A549 (cell line): ENCODE measurements around the gene CILP. TPM values are rescaled to one million over a fixed set of nuclear protein-coding genes. Genes with fewer than 3 reads are reported as not detected.

Experiments
- ATAC-seq, 2 experiments: fragments of 200-7000 bp in 1 of 2; fragments of >200 bp in 1 of 2; cut with Nextera tagmentation in 1 of 2; cut with Tn5 transposase in 1 of 2; 3 replicates each; pipeline versions ENCODE4 v1.8.0 to v1.9.1; 2018 to 2020; ENCODE audit warnings: mild to moderate bottlenecking in 1 of 2, moderate library complexity in 1 of 2
- CTCF ChIA-PET: fragments of 300-600 bp; sonication (Branson Sonifier 250); formaldehyde crosslinking; extraction: SDS; loops from one replicate; lab custom pipeline; 2021; ENCODE audit warnings: antibody characterized with exemption, inconsistent platforms; lab: Yijun Ruan, JAX
- POLR2A ChIA-PET: fragments of 350-600 bp; formaldehyde crosslinking; extraction: SDS; loops from one replicate; lab custom pipeline; 2021; ENCODE audit warnings: antibody characterized with exemption, inconsistent platforms; lab: Yijun Ruan, JAX
- DNase-seq, 2 experiments: peaks; one replicate each; pipeline versions ENCODE4 v3.0.0 to v3.0.0-alpha.2; 2011 to 2016; ENCODE audit warnings: low read depth in 1 of 2, low spot score in 1 of 2
- FAIRE-seq: peaks from 2 replicates; lab custom pipeline; 2011; peaks lifted over from hg19 to GRCh38; lab: Jason Lieb, UNC
- H3K27ac ChIP-seq, 2 experiments: fragments of >200 bp; sonication (Bioruptor Twin); formaldehyde crosslinking; 3 replicates each; pipeline ENCODE4 v1.5.1; 2016 to 2017
- H3K4me1 ChIP-seq: fragments of >200 bp; sonication (Bioruptor Twin); formaldehyde crosslinking; 3 replicates; pipeline ENCODE4 v1.6.1; 2016
- H3K4me2 ChIP-seq: fragments of >200 bp; sonication (Bioruptor Twin); formaldehyde crosslinking; 3 replicates; pipeline ENCODE4 v1.6.1; 2016
- H3K4me3 ChIP-seq: fragments of >200 bp; sonication (Bioruptor Twin); formaldehyde crosslinking; 3 replicates; pipeline ENCODE4 v1.5.1; 2016
- H3K9me3 ChIP-seq: fragments of >200 bp; sonication (Bioruptor Twin); formaldehyde crosslinking; 3 replicates; pipeline ENCODE4 v1.6.1; 2016
- ATOH8 ChIP-seq: fragments of 250-450 bp; sonication (Bioruptor Pico); IDR thresholded peaks from 2 replicates; pipeline ENCODE4 v1.5.0; 2020; ENCODE audit warnings: low read depth, mild to moderate bottlenecking, moderate library complexity
- CHD4 ChIP-seq: fragments of 200-600 bp; sonication (generic); IDR thresholded peaks from 2 replicates; pipeline ENCODE4 v1.6.1; 2016; ENCODE audit warnings: antibody characterized with exemption, mild to moderate bottlenecking, borderline replicate concordance
- EHMT2 ChIP-seq: fragments of 200-600 bp; sonication (generic); IDR thresholded peaks from 2 replicates; pipeline ENCODE4 v1.6.1; 2016; ENCODE audit warnings: antibody characterized with exemption, low read depth, mild to moderate bottlenecking, moderate library complexity
- EP300 ChIP-seq, 2 experiments: fragments of >200 bp; sonication (Bioruptor Twin); formaldehyde crosslinking; IDR thresholded peaks; 2 replicates in 1 of 2; 3 replicates in 1 of 2; pipeline ENCODE4 v1.6.1; 2016 to 2017
- FOSB ChIP-seq: fragments of 250-450 bp; sonication (Bioruptor Pico); IDR thresholded peaks from 2 replicates; pipeline ENCODE4 v1.5.0; 2020; ENCODE audit warnings: mild to moderate bottlenecking, moderate library complexity
- GATA3 ChIP-seq: IDR thresholded peaks from 2 replicates; pipeline ENCODE4 v1.6.1; 2012; ENCODE audit warnings: borderline replicate concordance
- HEYL ChIP-seq: fragments of 250-450 bp; sonication (Bioruptor Pico); IDR thresholded peaks from 2 replicates; pipeline ENCODE4 v1.8.0; 2021; ENCODE audit warnings: mild to moderate bottlenecking, moderate library complexity
- HOXA7 ChIP-seq: fragments of 250-450 bp; sonication (Bioruptor Pico); IDR thresholded peaks from 2 replicates; pipeline ENCODE4 v1.5.0; 2020; ENCODE audit warnings: mild to moderate bottlenecking, moderate library complexity
- JUN ChIP-seq, 2 experiments: fragments of >200 bp; sonication (Bioruptor Twin); formaldehyde crosslinking; IDR thresholded peaks; 2 replicates in 1 of 2; 3 replicates in 1 of 2; pipeline ENCODE4 v1.6.1; 2016 to 2017
- JUNB ChIP-seq: fragments of >200 bp; sonication (Bioruptor Twin); formaldehyde crosslinking; IDR thresholded peaks from 2 replicates; pipeline ENCODE4 v1.6.1; 2016
- MAFK ChIP-seq: fragments of 450-650 bp; IDR thresholded peaks from 2 replicates; pipeline ENCODE4 v1.6.1; 2014; ENCODE audit not compliant: partially characterized antibody
- MAX ChIP-seq: IDR thresholded peaks from 2 replicates; pipeline ENCODE4 v1.6.1; 2012
- MAZ ChIP-seq: fragments of 150-350 bp; IDR thresholded peaks from 2 replicates; pipeline ENCODE4 v1.6.1; 2014; ENCODE audit warnings: antibody characterized with exemption, low read depth, low read length, borderline replicate concordance
- MYC ChIP-seq: IDR thresholded peaks from 2 replicates; pipeline ENCODE4 v1.6.1; 2012; ENCODE audit warnings: mild to moderate bottlenecking, inconsistent platforms, low read length, improper control_type of control experiment, borderline replicate concordance
- PHF8 ChIP-seq: fragments of 200-600 bp; sonication (generic); IDR thresholded peaks from 2 replicates; pipeline ENCODE4 v1.6.1; 2016; ENCODE audit warnings: low read depth, mild to moderate bottlenecking, antibody characterized with exemption, moderate library complexity, borderline replicate concordance
- RARB ChIP-seq: fragments of 250-450 bp; sonication (Bioruptor Pico); IDR thresholded peaks from 2 replicates; pipeline ENCODE4 v1.8.0; 2021; ENCODE audit warnings: mild to moderate bottlenecking, moderate library complexity
- RCOR1 ChIP-seq: fragments of 150-350 bp; IDR thresholded peaks from 2 replicates; pipeline ENCODE4 v1.6.1; 2014; ENCODE audit warnings: antibody characterized with exemption, low read length, low read depth
- ZC3H11A ChIP-seq: fragments of 450-650 bp; IDR thresholded peaks from 2 replicates; pipeline ENCODE4 v1.6.1; 2014; ENCODE audit warnings: antibody characterized with exemption, mild to moderate bottlenecking
- WGBS: methylation state at CpG from one replicate; pipeline ENCODE4 v1.1.6; 2017; ENCODE audit errors: missing lambda C conversion rate; 5-methylcytosine and 5-hydroxymethylcytosine counted together
- polyA plus RNA-seq, 4 experiments: library from polyadenylated mRNA; depleted of rRNA in 3 of 4; stranded (reverse); fragments of >200 nt; fragmentation: RNase III in 1 of 4; extraction: RNeasy Plus Mini Kit Qiagen cat#74134 plus additional on column Dnase treatment in 1 of 4; gene quantifications; 2 replicates in 3 of 4; 3 replicates in 1 of 4; pipeline ENCODE4 v1.2.3, GENCODE V29; 2011 to 2017
- TF ChIP-seq, protein P1 (sequence below): fragments of >200 bp; sonication (Bioruptor Twin); formaldehyde crosslinking; IDR thresholded peaks from 3 replicates; pipeline ENCODE4 v1.6.1; 2016
- TF ChIP-seq, protein P2 (sequence below): fragments of 250-450 bp; sonication (Bioruptor Pico); IDR thresholded peaks from 2 replicates; pipeline ENCODE4 v1.5.0; 2021; ENCODE audit warnings: mild to moderate bottlenecking, moderate library complexity, borderline replicate concordance
- TF ChIP-seq, protein P3 (sequence below): fragments of >200 bp; sonication (Bioruptor Twin); formaldehyde crosslinking; IDR thresholded peaks from 3 replicates; pipeline ENCODE4 v1.5.1; 2016
- TF ChIP-seq, protein P4 (sequence below): fragments of 200-600 bp; sonication (generic); IDR thresholded peaks from 2 replicates; pipeline ENCODE4 v1.6.1; 2016; ENCODE audit warnings: antibody characterized with exemption, mild to moderate bottlenecking, moderate library complexity

The CILP gene
- polyA plus RNA-seq, 2 of the 4 experiments (the other 2 are of a cell fraction) = 0.09 to 0.14 TPM

DNA sequence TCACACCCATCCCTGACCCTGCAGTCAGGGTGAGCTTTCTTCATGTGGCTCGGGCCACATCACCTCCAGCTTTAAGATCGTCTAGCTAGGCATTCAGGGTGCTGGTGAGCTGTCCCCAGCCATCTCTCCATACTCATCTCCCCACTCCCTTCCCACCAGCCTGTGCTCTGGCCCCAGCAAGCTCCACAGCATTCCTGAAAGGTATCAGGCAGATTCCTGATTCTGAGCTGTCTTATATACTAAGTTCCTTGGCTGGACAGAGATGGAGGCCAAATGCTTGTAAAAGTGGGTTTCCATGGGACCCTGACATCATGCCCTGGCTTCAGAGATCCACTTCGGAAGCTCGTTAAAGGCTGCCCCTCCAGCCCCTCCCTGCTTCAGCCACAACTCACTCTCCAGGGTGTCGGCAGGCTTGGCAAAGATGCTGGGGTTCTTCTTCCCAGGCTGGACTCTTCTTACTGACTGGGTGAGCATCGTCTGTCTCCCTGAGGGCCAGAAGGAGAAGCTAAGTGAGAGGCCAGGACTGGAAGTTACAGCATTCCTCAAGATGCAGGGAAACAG is 3.9 kb downstream of the CILP start:
- H3K4me2 ChIP-seq = no peak overlapping the region
- ChIA-PET CTCF (interaction anchor here (1.1 to 3.7 kb wide), 9 partner anchors 10 to 111 kb away, joined by 3 to 35 read pairs (median 7); no protein-coding TSS in a partner anchor), POLR2A (no interaction called here)
- DNase-seq (no peak), FAIRE-seq (no peak), ATAC-seq (no peak)
- no peak for TF ChIP-seq EP300 (IDR thresholded peaks at IDR 0.05)
- TF ChIP-seq PHF8 = no peak
- TF ChIP-seq HOXA7 (CRISPR knock-in tag) = no peak
- TF ChIP-seq, protein P1, sequence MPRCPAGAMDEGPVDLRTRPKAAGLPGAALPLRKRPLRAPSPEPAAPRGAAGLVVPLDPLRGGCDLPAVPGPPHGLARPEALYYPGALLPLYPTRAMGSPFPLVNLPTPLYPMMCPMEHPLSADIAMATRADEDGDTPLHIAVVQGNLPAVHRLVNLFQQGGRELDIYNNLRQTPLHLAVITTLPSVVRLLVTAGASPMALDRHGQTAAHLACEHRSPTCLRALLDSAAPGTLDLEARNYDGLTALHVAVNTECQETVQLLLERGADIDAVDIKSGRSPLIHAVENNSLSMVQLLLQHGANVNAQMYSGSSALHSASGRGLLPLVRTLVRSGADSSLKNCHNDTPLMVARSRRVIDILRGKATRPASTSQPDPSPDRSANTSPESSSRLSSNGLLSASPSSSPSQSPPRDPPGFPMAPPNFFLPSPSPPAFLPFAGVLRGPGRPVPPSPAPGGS = no peak
- TF ChIP-seq JUN (IDR thresholded peaks at IDR 0.05) = no peak
- TF ChIP-seq GATA3 = no peak
- no peak for TF ChIP-seq ZC3H11A
- TF ChIP-seq EHMT2 = no peak
- TF ChIP-seq, protein P2, sequence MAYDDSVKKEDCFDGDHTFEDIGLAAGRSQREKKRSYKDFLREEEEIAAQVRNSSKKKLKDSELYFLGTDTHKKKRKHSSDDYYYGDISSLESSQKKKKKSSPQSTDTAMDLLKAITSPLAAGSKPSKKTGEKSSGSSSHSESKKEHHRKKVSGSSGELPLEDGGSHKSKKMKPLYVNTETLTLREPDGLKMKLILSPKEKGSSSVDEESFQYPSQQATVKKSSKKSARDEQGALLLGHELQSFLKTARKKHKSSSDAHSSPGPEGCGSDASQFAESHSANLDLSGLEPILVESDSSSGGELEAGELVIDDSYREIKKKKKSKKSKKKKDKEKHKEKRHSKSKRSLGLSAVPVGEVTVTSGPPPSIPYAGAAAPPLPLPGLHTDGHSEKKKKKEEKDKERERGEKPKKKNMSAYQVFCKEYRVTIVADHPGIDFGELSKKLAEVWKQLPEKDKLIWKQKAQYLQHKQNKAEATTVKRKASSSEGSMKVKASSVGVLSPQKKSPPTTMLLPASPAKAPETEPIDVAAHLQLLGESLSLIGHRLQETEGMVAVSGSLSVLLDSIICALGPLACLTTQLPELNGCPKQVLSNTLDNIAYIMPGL (CRISPR knock-in tag) = no peak
- TF ChIP-seq, protein P3, sequence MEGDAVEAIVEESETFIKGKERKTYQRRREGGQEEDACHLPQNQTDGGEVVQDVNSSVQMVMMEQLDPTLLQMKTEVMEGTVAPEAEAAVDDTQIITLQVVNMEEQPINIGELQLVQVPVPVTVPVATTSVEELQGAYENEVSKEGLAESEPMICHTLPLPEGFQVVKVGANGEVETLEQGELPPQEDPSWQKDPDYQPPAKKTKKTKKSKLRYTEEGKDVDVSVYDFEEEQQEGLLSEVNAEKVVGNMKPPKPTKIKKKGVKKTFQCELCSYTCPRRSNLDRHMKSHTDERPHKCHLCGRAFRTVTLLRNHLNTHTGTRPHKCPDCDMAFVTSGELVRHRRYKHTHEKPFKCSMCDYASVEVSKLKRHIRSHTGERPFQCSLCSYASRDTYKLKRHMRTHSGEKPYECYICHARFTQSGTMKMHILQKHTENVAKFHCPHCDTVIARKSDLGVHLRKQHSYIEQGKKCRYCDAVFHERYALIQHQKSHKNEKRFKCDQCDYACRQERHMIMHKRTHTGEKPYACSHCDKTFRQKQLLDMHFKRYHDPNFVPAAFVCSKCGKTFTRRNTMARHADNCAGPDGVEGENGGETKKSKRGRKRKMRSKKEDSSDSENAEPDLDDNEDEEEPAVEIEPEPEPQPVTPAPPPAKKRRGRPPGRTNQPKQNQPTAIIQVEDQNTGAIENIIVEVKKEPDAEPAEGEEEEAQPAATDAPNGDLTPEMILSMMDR = no peak
- no peak for TF ChIP-seq MAZ
- no peak for TF ChIP-seq ATOH8 (CRISPR knock-in tag)
- TF ChIP-seq MYC = no peak
- peaks cover 7% of the 10 kb centered on the region; the same call in 1 of the 3 replicates for H3K4me1 ChIP-seq
- WGBS = 58% methylated on average over 6 of the region's 6 CpGs
- no peaks in the 10 kb centered on the region for H3K9me3 ChIP-seq
- H3K27ac ChIP-seq = no peak overlapping the region
- H3K4me3 ChIP-seq = no peak overlapping the region

DNA sequence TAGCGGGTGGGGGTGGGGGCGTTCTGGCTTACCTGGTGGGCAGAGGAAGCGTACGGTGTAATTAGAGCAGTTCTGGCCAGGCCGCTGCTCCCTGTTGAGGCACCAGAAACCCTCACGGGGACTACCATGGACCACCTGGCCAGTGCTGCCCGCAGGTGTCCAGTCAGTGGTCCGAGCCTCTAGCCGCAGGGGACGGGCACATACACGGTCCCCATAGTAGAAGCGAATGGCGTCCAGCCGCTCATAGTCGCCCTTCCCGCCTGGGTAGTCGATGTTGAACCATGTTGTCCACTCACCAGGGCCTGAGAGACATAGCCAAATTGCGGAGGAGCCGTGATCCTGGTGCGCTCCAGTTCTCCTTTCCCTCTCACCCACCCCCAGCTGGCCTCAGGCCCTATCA is 4.5 kb downstream of the CILP start:
- POLR2A ChIA-PET = no interaction called here
- DNase-seq (no peak), FAIRE-seq (no peak)
- Histone ChIP-seq H3K9me3 (no peaks in the 10 kb centered on the region), H3K27ac (no peak overlapping the region), H3K4me3 (no peak overlapping the region)
- 84% methylated on average over 20 of the region's 20 CpGs for WGBS
- TF ChIP-seq RARB (no peak), HEYL (no peak), CHD4 (no peak), MYC (no peak), MAFK (no peak), FOSB (CRISPR knock-in tag) (no peak), MAX (no peak), RCOR1 (no peak), JUNB (no peak)
- TF ChIP-seq, protein P4, sequence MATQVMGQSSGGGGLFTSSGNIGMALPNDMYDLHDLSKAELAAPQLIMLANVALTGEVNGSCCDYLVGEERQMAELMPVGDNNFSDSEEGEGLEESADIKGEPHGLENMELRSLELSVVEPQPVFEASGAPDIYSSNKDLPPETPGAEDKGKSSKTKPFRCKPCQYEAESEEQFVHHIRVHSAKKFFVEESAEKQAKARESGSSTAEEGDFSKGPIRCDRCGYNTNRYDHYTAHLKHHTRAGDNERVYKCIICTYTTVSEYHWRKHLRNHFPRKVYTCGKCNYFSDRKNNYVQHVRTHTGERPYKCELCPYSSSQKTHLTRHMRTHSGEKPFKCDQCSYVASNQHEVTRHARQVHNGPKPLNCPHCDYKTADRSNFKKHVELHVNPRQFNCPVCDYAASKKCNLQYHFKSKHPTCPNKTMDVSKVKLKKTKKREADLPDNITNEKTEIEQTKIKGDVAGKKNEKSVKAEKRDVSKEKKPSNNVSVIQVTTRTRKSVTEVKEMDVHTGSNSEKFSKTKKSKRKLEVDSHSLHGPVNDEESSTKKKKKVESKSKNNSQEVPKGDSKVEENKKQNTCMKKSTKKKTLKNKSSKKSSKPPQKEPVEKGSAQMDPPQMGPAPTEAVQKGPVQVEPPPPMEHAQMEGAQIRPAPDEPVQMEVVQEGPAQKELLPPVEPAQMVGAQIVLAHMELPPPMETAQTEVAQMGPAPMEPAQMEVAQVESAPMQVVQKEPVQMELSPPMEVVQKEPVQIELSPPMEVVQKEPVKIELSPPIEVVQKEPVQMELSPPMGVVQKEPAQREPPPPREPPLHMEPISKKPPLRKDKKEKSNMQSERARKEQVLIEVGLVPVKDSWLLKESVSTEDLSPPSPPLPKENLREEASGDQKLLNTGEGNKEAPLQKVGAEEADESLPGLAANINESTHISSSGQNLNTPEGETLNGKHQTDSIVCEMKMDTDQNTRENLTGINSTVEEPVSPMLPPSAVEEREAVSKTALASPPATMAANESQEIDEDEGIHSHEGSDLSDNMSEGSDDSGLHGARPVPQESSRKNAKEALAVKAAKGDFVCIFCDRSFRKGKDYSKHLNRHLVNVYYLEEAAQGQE = no peak
- TF ChIP-seq, all 56 proteins: peak for 0
- Histone ChIP-seq H3K4me1 (peaks cover 7% of the 10 kb centered on the region; the same call in 1 of the 3 replicates), H3K4me2 (no peak overlapping the region)
- CTCF ChIA-PET = interaction anchor here (1.1 to 3.7 kb wide), 6 partner anchors 11 to 91 kb away, joined by 3 to 35 read pairs (median 8); no protein-coding TSS in a partner anchor
- ATAC-seq = no peak
